Stimulated activated CD8-positive, alpha-beta memory T cell treated with anti-CD3 and anti-CD28 coated beads, Interleukin-7, amount 100 ng/mL, for 1 hour (primary cell): ENCODE measurements around the gene HOXB3.
A peak's percentile ranks its signal among the peaks of the same experiment; 100 is the strongest.

Experiments
- DNase-seq, 2 donors: peaks; one replicate each; pipeline ENCODE4 v3.0.0-alpha.2; 2020; ENCODE audit warnings: low read depth in 2 of 2

Gene HOXB3

DNA sequence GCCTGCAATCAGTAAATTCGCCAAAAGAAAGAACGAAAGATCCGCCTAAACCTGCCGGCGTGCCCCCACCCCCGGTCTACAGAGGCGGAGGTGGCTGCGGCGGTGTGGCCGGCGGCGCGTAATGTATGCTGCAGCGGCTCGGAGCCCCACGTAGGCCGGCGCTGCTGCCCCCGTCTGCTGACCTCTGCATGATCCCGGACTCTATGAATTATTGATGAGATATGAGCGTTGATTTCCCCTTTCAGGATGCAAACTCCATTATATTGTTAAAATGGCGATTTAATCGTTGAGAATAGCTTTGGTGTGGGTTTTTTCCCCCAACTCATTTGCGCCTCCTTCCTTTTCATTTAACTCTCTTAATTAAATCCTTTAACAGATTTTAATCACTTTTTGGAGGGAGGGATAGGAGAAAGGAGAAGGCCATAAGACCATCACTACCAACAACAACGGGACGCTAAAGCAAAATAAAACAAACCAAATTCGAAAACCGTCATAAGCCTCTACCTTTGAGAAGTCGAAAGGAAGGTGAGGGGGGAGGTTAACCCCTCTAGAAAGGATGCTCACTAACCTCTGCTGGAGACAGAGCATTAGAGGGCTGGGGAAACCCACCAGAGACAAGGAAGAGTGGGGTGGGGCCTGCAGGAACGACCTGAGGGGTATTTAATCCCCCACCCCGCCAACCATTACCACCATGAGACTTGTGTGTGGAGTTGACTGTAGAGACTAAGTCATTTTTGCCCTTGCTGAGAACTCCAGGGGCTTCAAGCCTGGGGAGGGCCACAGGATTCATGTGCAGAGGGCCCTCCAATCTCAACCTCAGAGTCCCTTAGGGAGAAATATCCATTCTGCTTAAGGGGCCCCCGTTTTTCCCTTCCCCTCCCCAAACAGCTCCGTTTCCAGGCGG is 3.4 kb downstream of the HOXB3 start:
- DNase-seq = no peak

DNA sequence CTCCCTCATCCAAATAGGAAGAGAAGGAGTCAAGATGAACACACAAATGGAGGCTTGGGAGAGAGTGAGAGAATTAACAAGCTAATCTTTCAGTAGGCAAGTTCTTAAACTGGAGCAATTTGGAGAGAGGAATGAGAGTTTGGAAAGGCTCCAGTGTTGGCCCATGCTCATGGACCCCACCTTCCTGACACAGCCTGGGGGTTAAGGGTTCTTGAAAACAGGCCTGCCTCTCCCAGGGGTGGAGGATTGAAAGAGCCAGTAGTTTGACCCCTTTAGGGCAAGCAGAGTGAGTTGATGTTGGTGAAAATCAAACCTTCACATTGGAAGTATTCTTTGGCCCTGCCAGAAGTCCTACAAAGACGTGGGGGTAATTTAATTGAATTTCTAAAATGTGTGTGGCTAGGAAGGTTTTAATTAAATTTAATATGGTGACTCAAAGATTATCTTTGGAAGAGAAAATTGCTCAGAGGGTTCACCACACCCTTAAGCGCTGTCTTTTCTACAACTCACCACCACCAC is 5.8 kb downstream of the HOXB3 start:
- DNase-seq = no peak

DNA sequence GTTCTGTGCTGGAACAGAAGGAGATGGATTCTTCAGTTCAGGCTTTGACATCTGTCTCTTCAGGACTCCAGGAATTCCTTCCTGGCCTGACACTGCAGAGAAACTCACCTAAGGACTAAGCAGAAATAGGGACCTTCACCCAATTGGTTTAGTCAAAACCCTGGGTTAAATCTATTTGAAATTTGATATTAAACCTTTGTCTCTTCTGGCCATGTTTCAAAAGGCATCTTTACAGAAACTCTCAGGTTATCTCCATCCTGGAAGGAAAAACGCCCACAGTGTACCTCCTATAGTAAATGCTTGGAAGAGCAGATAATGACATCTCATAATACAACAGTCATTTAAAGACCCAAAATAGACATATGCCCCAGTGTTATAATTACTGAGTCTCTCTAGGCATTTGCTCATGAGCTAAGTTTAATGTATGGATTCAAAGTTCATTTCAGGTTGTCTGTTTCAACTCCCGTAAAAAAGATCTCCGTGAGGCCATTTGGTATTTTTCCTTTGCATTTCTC is 6.3 kb downstream of the HOXB3 start:
- DNase-seq = no peak

- no peak for DNase-seq
Observed at GRCh38 chr17:48582750-48583069, 7.3 kb downstream of the HOXB3 start.

DNA sequence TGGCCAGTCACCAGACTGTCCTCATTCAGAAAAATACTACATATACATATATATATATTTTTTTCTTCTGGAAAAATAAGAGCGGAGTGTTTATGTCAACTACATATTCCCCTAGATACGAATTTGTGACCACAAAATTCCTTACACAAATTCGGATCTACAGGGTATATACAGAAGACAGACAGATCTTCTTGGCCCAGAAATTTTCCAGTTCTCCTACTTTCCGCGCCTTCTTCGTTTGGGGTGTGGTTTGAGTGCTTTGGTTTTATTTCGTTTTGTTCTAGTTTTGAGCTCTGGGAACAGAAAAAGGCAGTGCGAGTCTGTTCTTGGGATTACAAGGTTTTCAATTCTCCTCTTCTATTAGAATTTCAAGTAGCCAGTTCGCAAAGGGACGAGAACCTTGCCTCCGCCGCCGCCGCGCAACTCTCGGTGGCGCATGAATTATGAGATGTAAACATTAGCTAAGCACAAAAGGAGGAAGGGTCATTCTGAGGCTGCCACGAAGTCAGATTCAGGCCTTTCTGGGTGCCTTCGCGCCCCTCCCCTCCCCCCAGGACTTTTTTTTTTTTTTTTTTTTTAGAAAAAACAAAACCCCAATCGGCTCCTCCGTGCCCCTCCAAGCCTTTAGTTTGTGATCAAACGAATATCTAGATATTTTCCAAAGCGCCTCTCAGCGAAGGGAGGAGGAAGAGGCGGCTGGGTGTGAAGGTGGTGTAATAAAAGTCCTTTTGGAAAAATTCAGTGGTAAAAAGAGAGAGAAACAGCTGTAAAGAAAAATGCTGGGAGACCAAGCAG is 10.1 kb downstream of the HOXB3 start:
- DNase-seq = no peak

DNA sequence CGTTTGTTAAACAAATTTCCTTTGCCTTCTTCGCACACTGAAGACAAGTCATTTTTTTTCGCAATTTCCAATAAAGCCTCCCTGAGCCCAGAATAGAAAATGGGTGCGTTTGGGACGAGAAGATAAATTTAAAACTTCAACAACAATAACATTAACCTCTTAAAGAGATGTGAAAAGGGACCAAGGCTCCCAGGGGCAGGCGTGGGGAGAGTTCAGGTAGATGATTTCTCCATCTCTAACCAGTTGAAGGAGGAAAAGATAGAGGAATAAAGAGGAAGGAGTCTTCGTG is 10.6 kb downstream of the HOXB3 start:
- DNase-seq = no peak

DNA sequence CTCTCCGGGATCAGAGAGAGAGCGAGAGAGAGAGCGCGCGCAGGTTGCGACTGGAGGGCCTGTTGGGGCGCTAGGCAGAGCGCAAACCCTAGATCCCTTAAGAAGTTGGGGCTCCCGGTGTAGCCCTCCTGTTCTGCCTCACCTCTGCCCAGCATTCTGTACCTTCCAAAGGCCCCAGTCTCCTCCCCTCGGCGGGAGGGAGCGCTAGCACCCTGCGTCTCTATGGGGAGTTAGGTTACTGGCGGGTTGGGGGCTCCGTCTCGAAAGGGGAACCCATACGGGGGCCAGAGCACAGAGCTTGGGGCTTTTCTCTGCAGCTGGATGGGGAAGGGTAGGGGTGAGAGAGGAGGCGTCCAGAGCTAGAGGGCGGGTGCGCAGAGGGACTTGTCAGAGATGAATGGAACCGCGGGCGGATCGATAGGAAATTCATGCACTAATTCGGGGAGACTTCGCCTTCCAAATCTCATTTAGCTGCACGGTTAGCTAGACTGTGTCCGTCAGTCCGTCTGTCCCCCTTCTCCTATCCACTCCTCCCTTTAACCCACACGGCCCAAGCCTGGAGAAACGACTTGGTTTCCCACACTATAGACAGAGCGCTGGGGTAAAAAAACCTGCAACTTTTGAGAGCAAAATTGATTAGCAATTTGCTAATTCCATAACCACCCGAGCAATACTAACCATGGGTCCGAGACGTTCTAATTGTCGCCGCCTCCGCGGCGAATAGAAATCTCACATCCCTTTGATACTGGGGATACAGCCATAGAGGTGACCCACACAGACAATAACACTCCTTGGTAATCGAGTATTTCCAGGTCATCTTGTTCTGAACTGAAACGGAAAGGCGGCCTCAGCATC is 11.2 kb downstream of the HOXB3 start:
- no peak for DNase-seq

GRCh38 chr17:48577946-48578615 is 12.0 kb downstream of the HOXB3 start, which contains the start of gene HOXB4:
TSS of gene HOXB4 (minus strand) at chr17:48578350. CDS start at chr17:48578319, 31 bp downstream.
- peak in 1 of 2 donors; percentile 30 for DNase-seq

- DNase-seq = no peak
Observed at GRCh38 chr17:48577330-48577945, 12.6 kb downstream of the HOXB3 start.

GRCh38 chr17:48576479-48577309 is 13.3 kb downstream of the HOXB3 start:
- no peak for DNase-seq

DNA sequence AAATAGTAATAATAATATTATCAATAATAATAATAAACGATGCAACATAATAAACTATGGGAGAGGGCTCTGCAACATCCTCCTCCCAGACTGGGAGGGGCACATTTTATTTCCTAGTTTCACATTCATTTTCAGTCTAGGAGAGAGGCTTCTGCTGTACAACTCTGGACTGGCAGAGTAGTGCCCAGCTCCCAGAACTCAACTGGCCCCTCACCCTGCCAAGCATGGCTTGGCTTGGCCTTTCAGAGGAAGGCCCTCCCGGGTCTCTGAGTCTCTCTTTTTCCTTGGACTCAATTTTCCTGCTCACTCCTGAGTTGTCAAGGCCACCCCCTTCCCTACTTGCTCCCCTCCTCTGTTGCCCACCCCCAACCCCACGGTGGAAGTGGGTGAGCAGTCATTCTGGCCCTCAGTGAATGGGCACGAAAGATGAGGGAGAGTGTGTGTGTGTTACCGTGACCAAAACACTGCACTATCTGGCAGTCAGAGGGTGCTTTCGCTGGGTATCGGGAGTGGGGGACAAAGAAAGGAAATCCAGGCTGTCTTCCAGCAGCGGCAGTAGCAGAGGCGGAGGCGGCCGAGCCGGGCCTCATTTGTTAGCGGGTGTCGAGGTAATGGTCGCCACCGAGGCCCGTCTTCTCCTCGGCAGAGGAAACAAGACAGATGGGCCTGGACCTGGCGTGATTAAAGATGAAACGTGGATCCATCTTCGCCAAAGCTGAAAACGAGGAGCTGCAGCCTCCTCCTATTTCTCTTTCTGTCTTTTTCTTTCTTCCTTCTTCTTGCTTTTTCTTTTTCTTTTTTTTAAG is 14.2 kb downstream of the HOXB3 start:
- no peak for DNase-seq

- DNase-seq = no peak
Observed at GRCh38 chr17:48575066-48575582, 14.9 kb downstream of the HOXB3 start.

DNA sequence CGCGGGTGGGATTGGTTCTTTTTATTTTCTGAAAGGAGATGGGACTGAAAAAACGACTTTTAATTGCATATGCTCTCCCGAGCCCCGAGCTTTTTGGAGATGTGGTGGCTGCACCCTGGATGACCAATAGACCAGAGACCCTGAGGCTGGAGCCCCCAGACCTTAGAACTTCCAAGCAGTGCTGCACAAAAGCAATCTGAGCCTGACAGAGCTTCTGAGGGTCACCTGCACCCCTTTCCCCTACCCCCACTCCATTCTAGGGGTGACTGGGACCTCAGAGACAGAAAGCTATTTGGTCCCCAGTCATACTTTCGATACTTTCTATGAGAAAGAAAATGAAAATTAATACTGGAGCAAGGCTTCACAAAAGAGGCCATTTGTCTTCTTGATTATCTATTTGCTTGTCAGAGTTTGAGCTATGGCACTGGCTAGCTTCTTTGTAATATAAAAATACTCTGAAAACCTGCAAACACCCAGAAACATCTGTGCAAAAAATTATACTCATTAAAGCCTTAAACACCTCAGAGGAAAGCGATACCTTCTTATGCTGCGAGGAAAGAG is 15.5 kb downstream of the HOXB3 start:
- no peak for DNase-seq

DNA sequence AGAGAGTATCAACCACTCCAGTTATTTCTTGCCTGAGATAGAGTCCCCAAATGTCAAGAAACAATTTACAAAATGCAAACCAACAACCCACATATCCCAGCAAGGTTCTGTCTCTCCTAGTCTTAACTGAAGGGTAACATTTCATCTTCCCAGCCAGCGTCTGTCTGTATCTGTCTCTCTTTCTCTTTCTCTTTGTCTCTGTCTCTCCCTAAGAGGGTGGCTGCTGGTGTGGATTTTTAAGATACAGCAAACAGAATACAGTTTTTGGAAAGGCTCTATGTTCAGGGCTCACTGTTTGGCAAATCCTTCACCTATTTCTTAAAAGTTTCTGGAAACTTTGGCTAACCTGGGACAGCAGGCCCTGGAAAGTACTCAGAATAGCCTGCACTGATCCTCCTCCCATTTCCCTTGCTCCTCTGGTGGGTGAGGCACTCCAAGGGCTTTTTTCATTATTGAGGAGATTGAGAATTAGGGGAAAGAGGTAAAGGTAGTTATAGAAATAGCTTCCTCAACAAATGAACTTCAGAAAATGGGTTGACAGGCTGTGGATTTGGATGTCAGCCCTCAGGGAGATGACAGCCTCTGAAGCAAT is 18.1 kb downstream of the HOXB3 start:
- no peak for DNase-seq

DNA sequence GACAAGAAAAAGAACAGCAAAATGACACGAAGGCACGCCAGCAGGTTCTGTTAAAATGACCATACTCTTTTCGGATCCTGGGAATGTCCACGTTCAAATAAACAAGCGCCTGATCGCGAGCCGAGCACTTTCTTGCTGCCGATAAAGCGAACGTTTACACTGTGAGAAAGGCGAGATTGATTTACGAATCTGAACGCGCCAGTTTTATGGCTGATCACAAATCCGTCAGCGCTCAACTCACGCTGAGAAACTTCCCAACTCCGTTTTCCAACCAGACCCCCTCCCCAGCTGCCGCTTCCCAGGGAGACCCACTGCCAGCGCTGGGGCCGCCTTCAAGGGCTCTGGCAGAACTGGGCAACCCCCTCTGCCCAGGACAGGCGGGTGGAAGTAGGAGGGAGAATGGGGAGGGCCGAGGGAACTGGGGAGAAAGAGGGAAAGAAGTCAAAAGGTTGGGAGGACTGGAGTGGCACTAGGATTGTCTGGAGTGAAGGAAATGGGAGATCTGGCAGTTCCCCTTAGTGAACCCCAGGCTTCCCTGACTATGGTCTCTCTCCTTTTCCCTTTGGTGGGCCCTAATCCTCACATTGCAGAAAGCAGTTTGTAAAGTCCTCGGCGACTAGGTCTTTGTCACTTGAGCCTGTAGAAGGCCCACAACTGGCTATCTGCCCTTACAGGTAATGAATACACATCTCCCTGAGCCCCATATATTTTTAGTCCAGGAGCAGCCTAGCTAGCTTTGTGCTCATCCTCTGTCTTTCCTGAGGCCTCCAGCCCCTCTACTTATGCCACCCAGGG is 18.8 kb downstream of the HOXB3 start:
- DNase-seq = no peak

- DNase-seq = no peak
Observed at GRCh38 chr17:48570325-48571023, 19.6 kb downstream of the HOXB3 start.
